Measurements from ENCODE around the gene NUP214. TPM values are rescaled to one million over a fixed set of nuclear protein-coding genes. Genes with fewer than 3 reads are reported as not detected.
A peak's percentile ranks its signal among the peaks of the same experiment; 100 is the strongest.

NUP214 gene
- total RNA-seq, 2 donors from 2014 or later: 44.3 to 55.0 TPM

DNA sequence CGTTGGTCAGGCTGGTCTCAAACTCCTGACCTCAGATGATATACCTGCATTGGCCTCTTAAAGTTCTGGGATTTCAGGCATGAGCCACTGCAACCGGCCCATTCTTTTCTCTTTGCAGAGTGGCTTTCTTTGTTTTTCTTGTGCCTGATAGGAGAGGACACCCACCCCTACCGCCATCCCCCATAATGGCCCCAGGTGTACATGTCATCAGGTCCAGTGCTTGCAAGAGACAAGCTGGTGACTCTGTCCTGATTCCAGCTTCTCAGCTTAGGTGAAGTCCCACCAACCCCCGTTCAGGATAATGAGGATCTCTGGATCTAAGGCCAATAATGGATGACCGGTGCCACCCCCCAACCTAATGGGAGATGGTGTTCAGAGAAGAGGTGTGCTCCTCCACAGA, 31.4 kb upstream of the NUP214 start:
- no peak for DNase-seq (ENCODE audit: low spot score)
- peaks cover 0 to 30% of the 10 kb centered on the region in 2 donors for H3K4me1 ChIP-seq (ENCODE audit: control insufficient read depth in 1 of 2, low read depth in 2 of 2)
- H3K4me3 ChIP-seq: no peak overlapping the region
- no peak overlapping the region for H3K27ac ChIP-seq
- TF ChIP-seq, protein P1, sequence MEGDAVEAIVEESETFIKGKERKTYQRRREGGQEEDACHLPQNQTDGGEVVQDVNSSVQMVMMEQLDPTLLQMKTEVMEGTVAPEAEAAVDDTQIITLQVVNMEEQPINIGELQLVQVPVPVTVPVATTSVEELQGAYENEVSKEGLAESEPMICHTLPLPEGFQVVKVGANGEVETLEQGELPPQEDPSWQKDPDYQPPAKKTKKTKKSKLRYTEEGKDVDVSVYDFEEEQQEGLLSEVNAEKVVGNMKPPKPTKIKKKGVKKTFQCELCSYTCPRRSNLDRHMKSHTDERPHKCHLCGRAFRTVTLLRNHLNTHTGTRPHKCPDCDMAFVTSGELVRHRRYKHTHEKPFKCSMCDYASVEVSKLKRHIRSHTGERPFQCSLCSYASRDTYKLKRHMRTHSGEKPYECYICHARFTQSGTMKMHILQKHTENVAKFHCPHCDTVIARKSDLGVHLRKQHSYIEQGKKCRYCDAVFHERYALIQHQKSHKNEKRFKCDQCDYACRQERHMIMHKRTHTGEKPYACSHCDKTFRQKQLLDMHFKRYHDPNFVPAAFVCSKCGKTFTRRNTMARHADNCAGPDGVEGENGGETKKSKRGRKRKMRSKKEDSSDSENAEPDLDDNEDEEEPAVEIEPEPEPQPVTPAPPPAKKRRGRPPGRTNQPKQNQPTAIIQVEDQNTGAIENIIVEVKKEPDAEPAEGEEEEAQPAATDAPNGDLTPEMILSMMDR (IDR thresholded peaks at IDR 0.05): no peak
- H3K27me3 ChIP-seq (replicated peaks; ENCODE audit: insufficient read depth): no peaks in the 10 kb centered on the region
- H3K9me3 ChIP-seq: no peaks in the 10 kb centered on the region
- no peaks in the 10 kb centered on the region for H3K36me3 ChIP-seq
- ATAC-seq (ENCODE audit: insufficient number of reproducible peaks, low FRiP score, low read depth): no peak

DNA sequence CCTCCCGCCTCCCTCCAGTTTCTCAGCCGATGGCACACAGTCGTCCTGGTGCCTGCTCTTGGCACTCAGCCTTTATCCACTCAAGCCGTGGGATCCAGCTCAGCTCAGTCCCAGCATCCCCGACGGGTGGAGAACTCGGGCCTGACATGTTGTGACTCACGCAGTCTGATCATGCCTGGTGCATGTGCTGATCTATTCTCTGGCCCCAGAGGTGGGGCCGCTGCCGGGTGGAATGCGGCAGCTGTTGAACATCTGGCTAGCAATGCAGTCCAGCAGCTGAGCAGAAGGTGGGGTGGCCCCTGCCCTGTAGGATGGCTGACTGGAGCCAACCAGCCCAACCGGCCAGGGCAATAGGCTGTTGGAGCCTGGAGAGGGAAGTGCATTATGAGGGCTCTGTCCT, 30.8 kb upstream of the NUP214 start:
- Histone ChIP-seq H3K4me1 (ENCODE audit: control insufficient read depth in 1 of 2, low read depth in 2 of 2) (peaks cover 0 to 30% of the 10 kb centered on the region in 2 donors), H3K36me3 (no peaks in the 10 kb centered on the region), H3K9me3 (no peaks in the 10 kb centered on the region), H3K4me3 (no peak overlapping the region), H3K27me3 (replicated peaks; ENCODE audit: insufficient read depth) (no peaks in the 10 kb centered on the region), H3K27ac (no peak overlapping the region)
- no peak for ATAC-seq (ENCODE audit: insufficient number of reproducible peaks, low FRiP score, low read depth)
- no peak for DNase-seq (ENCODE audit: low spot score)
- TF ChIP-seq, protein P1 (IDR thresholded peaks at IDR 0.05): no peak

DNA sequence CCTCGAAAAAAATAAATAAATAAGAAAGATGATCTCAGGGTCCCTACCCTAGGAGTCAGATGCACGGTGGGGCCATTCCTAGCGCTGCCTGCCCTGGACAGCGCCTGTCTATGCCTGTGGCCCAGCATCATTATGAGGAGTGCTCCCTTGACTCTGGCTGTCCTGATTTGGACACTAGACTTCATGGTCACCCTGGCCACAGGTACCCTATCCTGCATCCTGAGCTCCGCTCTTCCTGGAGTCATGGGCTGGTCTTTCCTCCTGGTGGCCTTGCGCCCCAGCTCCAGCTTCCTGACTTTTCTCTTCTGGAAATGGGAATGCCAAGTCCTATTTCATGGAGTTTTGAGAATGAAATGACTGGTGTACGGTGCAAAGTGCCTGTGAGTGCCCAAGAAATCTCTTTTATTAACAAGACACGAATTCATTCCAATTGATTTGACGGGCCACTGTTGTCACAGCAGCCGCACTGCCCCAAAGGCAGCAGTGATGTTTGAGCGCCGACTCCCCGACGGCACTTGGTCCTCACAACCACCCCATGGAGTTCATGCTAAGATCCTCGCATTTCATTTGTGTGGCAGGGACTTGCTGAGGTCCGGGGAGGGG, 29.6 kb upstream of the NUP214 start:
- DNase-seq (ENCODE audit: low spot score): no peak
- TF ChIP-seq, protein P1 (IDR thresholded peaks at IDR 0.05): peak; percentile 21
- H3K36me3 ChIP-seq: no peaks in the 10 kb centered on the region
- H3K9me3 ChIP-seq: no peaks in the 10 kb centered on the region
- H3K4me1 ChIP-seq (ENCODE audit: control insufficient read depth in 1 of 2, low read depth in 2 of 2): peaks cover 2 to 40% of the 10 kb centered on the region in 2 donors
- no peak overlapping the region for H3K27ac ChIP-seq
- no peak for ATAC-seq (ENCODE audit: insufficient number of reproducible peaks, low FRiP score, low read depth)
- H3K27me3 ChIP-seq (replicated peaks; ENCODE audit: insufficient read depth): no peaks in the 10 kb centered on the region
- H3K4me3 ChIP-seq: peak overlapping the region; percentile 74

DNA sequence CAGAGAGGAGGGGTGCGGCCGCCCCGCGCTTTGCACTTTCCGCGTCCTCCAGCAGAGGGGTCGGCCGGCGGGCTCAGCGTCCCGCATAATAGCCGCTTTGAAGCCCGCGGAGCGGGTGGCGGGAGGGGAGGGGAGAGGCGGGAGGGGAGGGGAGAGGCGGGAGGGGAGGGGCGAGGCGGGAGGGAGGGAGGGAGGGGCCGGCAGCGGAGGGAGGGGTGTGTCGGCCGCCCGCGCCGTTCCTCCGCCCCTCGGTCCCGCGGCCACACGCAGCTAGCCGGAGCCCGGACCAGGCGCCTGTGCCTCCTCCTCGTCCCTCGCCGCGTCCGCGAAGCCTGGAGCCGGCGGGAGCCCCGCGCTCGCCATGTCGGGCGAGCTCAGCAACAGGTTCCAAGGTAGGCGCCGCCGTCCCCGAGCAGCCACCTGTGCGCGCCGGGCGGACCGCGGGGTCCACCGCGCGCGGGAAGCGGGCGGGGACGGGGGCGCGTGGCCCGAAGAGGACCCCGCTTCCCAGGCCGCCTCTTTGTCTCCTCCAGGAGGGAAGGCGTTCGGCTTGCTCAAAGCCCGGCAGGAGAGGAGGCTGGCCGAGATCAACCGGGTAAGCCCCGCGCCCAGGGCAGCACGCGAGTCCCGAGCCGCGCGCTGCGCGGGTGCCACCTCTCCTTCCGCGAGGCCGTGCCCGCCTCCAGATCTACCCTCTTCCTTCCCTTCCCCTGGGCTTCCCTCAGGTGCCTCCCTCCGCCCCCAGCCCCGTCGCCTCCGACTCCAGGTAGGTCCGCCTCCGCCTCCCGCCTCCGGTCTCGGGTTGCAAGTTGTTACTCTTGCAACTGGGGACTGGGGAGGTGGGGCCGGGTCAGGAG, 28.9 kb upstream of the NUP214 start, which contains the start of gene AIF1L:
AIF1L (plus strand) TSS at position 263 of the 857 bp plus-strand sequence; CDS start at position 362, 99 bp downstream.
- H3K27ac ChIP-seq: peak within 1 kb of the TSS; percentile 30 to 53
- ATAC-seq (ENCODE audit: insufficient number of reproducible peaks, low FRiP score, low read depth): no peak
- H3K27me3 ChIP-seq (replicated peaks; ENCODE audit: insufficient read depth): no peaks in the 10 kb centered on the region

More for the DNA sequence above, 28.9 kb upstream of the NUP214 start, which contains the start of gene AIF1L:
- DNase-seq (ENCODE audit: low spot score): no peak
- Histone ChIP-seq H3K4me3 (peak within 1 kb of the TSS; percentile 74), H3K9me3 (no peaks in the 10 kb centered on the region), H3K36me3 (no peaks in the 10 kb centered on the region), H3K4me1 (ENCODE audit: control insufficient read depth in 1 of 2, low read depth in 2 of 2) (peaks cover 2 to 40% of the 10 kb centered on the region in 2 donors)
- TF ChIP-seq, protein P1 (IDR thresholded peaks at IDR 0.05): no peak

All from thoracic aorta (tissue), 2 donors.